ENCODE results near the gene ZFAND3.

Gene ZFAND3

DNA sequence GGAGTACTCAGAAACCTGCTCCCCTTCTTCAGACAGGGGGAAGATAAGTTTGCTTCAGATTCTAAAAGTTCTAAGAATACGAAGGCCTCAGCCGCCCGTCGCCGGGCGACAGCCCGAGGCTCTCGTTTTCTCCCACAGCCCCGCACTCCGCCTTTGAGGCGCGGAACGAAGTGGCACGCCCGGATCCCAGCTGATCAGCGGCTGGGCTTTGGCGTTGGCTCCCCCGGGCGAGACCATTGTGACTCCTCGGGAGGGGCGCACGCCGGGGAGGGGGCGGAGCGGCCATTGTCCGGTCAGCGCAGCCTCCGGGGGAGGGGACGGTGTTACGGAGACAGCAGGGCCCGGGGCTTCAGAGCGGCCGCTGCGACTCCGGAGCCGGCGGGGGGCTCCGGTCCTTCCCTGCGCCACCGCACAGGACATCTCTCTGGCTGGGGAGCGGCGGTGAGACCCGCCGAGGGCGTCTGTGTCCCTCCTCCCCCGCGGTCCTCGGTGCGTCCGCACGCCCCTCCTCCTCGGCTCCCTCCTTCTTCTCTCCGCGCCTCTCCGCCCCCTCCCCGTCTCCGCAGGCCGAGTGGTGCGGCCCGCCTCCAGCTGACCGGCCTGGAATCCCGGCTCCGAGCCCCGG, at the start of gene ZFAND3:
TSS of gene ZFAND3 (plus strand) at position 551 of the 625 bp plus-strand sequence. CDS start 219 bp downstream, outside the sequence.
- DNase-seq (ENCODE audit: low read depth in 2 of 2): peak; percentile 96

- DNase-seq (ENCODE audit: low read depth in 2 of 2): no peak
Observed at GRCh38 chr6:37774028-37774680, 45.4 kb upstream of the ZFAND3 start.

- no peak for DNase-seq (ENCODE audit: low read depth in 2 of 2)
Observed at GRCh38 chr6:37776566-37776965, 43.0 kb upstream of the ZFAND3 start.

DNA sequence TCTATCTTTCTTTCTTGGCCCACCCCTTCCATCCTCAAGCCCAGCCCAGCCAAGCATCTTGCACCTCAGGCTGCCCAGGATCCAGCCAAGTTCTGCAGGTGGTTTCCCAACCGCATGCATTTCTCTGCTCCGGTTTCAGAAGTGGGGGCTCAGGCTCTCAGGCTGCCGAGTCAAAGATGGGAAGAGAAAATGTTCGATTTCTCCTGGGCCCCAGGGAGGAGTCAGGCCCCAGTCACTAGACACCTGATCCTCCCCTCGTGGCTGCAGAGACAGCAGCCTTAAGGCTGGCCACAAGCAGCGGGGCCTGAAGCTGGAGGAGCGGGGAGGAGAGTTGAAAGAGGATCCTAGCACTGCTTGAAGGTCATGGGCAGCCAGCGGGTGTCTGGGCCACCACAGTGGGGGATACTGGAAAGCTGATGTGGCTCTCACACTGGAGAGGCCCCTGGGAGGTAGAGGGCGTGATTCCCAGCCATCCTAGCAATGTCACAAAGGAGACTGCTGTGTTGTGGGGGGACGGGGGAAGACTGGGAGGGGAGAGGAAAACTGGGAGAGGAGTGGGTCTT, 42.2 kb upstream of the ZFAND3 start:
- no peak for DNase-seq (ENCODE audit: low read depth in 2 of 2)

DNA sequence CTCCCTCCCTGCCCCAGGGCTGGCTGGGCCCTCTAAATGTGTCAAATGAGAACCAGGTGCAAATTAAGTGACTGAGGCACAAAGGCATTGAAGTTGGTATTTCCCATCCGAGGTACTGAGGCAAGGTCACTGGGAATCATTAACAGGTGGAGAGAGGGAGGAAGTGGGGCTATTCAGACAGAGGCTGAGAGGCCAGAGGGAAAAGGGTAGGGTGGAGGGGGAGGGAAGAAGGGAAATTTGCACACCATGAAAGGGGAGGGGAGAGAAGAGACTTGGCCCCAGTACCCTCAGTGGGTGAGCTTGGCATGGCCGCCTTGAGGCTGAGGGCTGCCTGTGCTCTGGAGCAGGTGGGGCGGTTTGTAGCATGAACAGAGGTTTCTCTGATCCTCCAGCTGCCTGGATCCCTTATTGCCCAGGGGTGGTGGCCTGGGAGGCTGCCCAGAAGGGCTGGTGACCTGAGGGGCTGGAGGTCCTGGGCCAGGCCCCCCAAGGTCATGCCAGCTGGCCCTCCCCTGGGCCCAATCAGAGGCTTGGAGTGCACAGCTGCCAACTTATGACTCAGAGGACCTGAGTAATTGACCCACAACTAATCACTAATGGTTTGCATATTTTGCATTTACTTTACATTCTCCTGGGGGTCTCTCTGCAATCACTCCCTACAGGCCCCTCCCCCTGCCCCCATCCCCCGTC, 40.3 kb upstream of the ZFAND3 start:
- DNase-seq (ENCODE audit: low read depth in 2 of 2): no peak

DNA sequence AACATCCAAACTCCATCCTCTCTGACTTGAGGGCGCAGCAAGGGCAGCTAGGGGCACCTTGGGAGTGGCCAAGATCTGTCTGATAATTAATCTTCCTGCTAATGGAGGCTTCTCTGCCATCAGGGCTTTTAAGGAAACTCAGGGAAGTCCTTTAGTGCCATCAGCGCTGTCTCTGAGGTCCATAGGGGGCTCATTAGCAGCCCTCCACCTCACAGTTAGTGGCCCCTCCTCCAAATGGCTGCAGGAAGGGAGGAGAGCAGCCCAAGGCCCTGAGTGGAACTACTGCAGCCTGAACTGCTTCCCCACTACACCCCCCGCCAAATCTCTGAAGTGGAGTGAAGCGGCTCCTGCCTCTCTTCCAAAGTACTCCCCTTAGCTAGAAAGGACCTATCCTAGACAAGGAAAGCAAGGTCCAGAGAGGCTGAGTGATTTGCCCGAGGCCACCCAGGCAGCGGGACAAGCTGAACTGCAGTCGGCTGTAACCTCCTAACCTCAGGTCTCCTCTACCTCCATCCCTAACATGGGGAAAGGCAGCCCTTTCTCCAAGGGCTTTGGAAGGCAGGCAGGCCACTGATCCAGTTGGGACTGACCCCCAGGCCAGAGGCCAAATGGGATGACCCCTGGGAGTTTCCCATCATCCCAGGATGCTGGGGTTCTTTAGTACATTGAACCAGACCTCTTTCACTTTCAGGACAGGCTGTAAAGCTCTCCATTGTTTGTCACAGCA, 39.5 kb upstream of the ZFAND3 start:
- no peak for DNase-seq (ENCODE audit: low read depth in 2 of 2)

GRCh38 chr6:37781788-37782187, 37.7 kb upstream of the ZFAND3 start:
- no peak for DNase-seq (ENCODE audit: low read depth in 2 of 2)

DNA sequence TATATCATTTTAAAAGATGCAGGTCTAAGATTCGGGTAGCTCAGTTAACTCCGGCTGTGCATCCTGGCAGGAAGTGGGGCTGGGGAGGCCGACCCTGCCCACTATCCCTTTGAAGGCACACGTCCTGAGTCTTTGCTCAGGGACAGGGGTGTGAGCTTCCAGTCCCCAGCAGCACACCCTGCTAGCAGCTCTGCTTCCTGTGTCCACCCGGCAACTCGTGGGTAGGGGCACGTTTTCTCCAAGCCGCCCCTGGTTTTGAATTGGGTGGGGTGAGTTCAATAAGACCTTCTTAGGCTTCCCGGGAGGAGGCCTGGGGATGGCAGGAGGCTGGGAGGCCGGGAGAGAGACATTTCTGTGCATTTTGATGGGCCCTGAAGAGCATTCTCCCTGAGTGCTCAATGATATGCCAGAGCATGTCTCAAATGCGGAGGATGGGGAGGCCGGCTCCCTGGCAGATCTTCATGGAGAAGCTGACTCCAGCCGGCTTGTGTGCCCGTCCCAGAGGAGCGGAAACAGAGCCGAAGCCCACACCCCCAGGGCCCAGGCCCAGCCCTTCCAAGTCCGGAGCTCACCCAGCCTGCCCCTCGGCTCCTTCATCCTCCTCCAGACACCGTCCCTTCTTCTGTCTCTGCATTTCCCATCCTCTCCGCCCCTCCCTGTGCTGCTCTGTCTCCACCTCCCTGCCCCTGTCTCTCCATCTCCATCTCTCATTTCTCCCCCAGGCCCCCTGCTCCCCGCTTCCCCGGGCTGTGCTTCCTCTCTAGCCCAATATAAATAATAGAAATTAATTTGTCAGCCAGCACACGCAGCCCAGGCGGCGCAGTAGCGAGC, 36.3 kb upstream of the ZFAND3 start:
- no peak for DNase-seq (ENCODE audit: low read depth in 2 of 2)

DNA sequence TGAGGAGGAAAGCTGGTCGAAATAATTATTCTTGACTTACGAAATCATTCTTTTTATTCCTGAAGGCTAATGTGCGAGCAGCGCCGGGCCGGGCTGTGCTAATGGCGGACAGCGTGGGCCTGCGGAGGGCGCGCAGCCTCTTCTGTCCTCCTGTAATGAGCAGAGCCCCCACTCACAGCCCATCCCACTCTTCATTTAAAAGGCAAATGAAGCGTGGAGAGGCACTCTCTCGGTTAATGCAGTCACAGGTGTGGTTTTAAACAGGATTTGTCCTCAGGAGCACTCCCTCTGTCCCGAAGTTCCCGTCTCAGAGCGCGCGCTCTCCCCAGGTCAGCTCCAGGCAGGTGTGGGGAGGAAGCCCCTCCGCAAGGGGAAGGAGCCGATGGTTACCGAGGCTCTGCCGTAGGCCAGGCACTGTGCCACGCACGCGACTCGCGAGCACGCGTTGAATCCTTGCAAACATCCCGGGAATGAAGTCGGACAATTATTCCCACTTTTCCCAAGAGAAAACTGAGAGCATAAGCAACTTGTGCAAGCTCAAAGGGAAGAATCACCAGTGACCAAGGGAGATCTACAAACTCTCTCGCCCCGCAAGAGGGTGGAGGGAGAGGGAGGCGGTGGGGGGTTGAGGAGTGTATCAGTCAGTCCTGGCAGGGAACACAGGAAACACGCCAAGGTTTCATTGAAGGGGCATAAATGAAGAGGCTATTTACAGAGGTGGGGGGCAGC, 35.5 kb upstream of the ZFAND3 start:
- DNase-seq (ENCODE audit: low read depth in 2 of 2): no peak

- no peak for DNase-seq (ENCODE audit: low read depth in 2 of 2)
Observed at GRCh38 chr6:37784585-37784967, 35.0 kb upstream of the ZFAND3 start.

DNA sequence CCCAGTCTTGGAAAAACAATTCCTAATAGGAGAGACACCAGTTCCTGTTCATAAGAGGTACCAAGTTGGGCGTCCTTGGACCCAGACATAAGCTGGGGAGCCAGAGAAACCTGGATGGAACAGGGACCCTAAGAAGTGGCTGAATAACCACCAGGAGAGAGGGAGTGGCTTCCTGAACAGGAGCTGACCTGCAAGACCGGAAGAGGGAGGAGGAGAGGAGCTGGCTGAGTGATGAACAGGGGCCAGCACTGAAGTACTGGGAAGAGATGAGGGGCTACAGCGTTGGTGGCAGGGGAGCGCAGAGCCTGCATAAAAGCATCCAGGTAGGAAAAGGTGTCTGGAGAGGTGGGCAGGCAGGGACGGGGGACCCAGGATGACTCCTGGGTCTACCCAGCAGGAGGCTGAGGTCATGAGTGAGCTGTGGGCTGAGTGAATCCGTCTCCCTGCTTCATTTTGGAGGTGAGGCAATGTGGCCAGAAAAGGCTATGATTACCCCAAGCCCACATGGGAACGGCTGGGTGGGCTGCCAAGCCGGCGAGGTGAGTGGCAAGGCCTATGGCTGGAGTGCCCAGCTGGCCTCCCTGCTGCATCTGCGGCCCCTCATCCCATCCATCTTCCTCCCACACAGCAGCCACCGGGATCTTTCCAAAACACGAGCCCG, 34.4 kb upstream of the ZFAND3 start:
- no peak for DNase-seq (ENCODE audit: low read depth in 2 of 2)

- no peak for DNase-seq (ENCODE audit: low read depth in 2 of 2)
Observed at GRCh38 chr6:37785663-37786270, 33.8 kb upstream of the ZFAND3 start.

DNA sequence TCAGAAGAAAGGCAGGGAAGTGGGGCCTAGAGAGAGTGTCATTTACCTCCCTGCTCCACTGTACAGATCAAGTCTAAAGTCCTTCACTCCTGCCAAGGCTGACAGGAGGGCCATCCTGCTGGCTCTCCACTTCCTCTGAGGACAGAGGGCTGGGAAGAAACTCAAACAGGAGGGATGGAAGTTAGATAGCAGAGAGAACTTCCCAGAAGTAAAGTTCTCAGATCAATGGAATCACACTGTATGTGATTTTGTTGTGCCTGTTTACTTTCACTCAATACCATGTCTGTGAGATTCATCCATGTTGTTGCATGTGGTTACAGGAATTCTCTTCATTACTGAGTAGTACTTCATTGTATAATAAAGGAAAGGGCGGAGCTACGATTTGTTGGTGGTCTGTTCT, 32.3 kb upstream of the ZFAND3 start:
- DNase-seq (ENCODE audit: low read depth in 2 of 2): no peak

DNA sequence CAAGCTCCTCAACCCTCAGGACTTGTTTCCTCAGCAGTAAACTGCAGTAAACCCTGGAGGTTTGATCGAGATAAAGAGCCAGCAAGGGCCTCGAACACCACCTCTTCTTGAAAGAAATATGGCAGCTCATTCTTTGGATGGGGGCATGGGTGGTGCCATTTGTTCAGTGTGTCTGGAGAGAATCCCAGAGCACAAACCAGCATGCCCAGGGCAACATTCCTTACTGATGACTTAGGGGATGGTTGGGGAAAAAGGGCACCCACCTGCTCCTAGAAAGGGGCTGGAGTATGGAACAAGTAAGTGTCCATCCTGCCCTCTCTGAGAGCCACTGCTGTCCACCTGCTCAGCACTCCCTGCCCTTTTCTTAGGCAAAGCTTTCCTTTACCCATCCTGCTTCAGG, 31.3 kb upstream of the ZFAND3 start:
- DNase-seq (ENCODE audit: low read depth in 2 of 2): no peak

DNA sequence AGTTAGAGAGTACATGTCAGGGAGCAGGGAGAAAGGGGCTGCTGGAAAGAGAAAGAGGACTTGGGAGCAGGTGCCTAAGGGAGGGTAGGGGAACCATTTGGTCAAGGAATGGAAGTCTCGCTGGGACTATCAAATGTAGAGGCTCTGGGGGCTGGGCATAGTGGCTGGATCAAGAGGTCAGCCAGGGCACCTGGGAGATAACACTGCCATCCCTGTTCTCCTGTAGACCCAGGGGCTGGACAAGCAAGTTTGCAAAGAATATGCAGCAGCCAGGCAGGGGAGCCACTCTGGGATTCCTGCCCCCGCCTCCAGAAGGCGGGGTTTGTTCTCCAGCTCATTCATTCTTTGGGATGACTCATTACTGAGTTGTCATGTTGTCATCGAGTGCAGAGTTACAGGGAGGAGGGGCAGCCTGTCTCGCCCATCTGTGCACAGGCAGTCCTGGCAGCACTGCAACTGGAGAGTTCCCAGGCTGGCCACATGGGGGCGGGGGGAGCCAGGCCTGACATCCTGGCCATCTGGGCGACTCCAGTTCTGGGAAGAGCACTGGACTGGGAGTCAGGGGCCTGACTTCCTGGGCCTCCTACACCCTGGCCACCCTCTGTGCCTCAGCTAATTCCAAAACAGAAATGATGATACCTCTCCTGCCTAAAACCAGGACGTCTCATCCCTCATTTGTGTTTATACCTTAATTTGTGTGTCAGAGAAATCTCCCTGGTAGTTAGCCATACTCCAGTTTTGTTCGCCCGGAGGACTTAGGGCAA, 28.2 kb upstream of the ZFAND3 start:
- peak; percentile 93 to 94 for DNase-seq (ENCODE audit: low read depth in 2 of 2)

DNA sequence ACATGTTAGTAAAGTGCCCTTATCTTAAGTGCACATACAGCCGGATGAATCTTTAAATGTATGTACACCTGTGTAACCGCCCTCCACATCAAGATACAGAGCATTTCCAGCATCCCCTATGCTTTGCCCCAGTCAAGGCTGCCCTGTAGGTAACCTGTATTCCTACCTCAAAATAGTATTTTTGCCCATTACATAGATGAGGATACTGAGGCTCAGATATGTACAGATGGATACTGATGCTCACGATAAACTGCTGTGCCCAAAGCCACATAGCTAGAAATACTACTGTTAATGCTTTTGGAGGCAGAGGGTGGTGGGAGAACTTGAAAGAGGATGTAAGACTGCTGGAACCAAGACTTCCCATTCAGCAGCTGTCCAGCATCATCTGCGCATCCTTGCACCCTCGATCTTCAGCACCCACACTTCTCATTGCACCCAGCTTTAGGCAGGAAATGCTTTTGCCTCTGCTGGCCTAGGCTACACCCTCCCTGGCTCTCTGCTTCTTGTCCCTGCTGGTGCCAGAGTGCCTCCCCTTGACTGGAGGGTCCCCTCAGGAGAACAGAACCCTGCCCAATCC, 27.0 kb upstream of the ZFAND3 start:
- DNase-seq (ENCODE audit: low read depth in 2 of 2): no peak

DNA sequence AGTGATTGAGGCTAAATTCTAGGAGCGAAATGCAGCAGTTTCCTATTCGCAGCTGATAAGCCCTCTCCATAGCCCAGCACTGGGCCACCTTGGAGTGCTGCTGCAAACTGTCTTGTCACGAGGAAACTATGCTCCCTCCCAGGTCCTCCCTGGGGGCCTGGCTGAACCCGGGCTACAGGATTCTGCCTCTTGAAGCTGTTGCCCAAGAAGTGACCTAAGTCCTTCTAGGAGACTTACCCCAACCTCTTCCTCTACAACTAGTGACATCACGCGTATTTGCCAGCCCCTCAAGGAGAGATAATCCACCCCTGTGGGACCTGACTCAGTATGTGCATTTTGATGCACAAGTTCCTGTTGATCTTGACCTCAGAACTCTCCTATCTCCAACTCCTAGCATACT, 26.5 kb upstream of the ZFAND3 start:
- no peak for DNase-seq (ENCODE audit: low read depth in 2 of 2)

GRCh38 chr6:37794825-37795224, 24.7 kb upstream of the ZFAND3 start:
- no peak for DNase-seq (ENCODE audit: low read depth in 2 of 2)
